IPS DF 6.9 (cell line): Measurements from ENCODE around the gene PKD2.
"Not testable (repeated sequence)": the region's sequence is repeated elsewhere in the genome, so short reads cannot be mapped to it uniquely, and the experiment has no call there.

Experiments
- DNase-seq: peaks from one replicate; pipeline ENCODE4 v3.0.0-alpha.2; 2013; ENCODE audit warnings: low read depth, low spot score
- H3K27ac ChIP-seq: one replicate; pipeline ENCODE4 v1.5.1; 2013; ENCODE audit warnings: low read length, control low read depth
- H3K27me3 ChIP-seq: 2 replicates; pipeline ENCODE4 v1.6.1; 2013; ENCODE audit warnings: mild to moderate bottlenecking, low read length; ENCODE audit not compliant: control insufficient read depth, insufficient read depth
- H3K36me3 ChIP-seq: 2 replicates; pipeline ENCODE4 v1.6.1; 2013; ENCODE audit warnings: low read length; ENCODE audit not compliant: control insufficient read depth, insufficient read depth
- H3K4me1 ChIP-seq: 2 replicates; pipeline ENCODE4 v1.6.1; 2013; ENCODE audit warnings: low read length; ENCODE audit not compliant: control insufficient read depth, insufficient read depth
- H3K4me3 ChIP-seq: 2 replicates; pipeline ENCODE4 v1.5.1; 2013; ENCODE audit warnings: mild to moderate bottlenecking, low read length
- H3K9me3 ChIP-seq: 2 replicates; pipeline ENCODE4 v1.6.1; 2013; ENCODE audit warnings: low read length, inconsistent platforms; ENCODE audit not compliant: control insufficient read depth, insufficient read depth
- WGBS: extraction: QIAGEN DNeasy Blood & Tissue Kit; methylation state at CpG from one replicate; pipeline ENCODE4 v1.1.7; 2013; ENCODE audit warnings: mixed read lengths, missing lambda C conversion rate; ENCODE audit not compliant: insufficient read length, insufficient coverage; 5-methylcytosine and 5-hydroxymethylcytosine counted together

The PKD2 gene

DNA sequence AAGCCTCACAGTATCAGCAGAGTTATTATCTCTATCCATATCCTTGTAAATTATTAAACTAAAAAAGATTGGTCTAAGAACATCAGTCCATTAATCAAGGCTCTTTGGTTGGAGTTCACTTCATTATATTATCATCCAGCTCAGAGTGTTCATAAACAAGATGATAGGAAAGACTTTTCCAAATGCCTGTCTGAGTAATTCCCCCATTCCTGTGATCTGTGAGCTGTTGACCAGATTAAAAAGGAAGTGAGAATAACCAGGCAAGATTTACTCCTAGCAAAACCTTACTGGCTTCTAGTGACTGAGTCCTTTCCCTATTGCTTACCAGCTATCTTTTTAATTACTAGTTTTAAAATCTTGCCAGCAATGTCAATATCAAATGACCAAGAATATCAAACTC, 14.9 kb downstream of the PKD2 start:
- H3K36me3 ChIP-seq: no peaks in the 10 kb centered on the region; the same call in 1 of the 2 replicates
- no peak overlapping the region for H3K4me3 ChIP-seq
- no peaks in the 10 kb centered on the region for H3K4me1 ChIP-seq
- H3K27ac ChIP-seq: no peak overlapping the region
- no peaks in the 10 kb centered on the region; the same call in 1 of the 2 replicates for H3K9me3 ChIP-seq
- H3K27me3 ChIP-seq: no peaks in the 10 kb centered on the region
- no peak for DNase-seq

DNA sequence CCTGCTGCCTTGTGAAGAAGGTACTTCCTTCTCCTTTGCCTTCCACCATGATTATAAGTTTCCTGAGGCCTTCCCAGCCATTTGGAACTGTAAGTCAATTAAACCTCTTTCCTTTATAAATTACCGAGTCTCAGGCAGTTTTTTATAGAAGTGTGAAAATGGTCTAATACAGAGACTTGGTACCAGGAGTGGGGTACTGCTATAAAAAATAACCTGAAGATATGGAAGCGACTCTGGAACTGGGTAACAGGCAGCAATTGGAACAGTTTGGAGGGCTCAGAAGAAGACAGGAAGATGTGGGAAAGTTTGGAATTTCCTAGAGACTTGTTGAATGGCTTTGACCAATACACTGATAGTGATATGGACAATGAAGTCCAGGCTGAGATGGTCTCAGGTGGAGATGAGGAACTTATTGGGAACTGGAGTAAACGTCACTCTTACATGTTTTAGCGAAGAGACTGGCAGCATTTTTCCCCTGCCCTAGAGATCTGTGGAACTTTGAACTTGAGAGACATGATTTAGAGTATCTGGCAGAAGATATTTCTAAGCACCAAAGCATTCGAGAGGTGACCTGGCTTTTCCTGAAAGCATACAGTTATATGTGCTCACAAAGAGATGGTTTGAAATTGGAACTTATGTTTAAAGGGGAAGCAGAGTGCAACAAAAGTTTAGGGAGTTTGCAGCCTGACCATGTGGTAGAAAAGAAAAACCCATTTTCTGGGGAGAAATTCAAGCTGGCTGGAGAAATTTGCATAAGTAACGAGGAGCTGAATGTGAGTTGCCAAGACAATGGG, 18.6 kb downstream of the PKD2 start:
- H3K36me3 ChIP-seq, H3K27me3 ChIP-seq, H3K4me3 ChIP-seq, H3K4me1 ChIP-seq, DNase-seq, H3K27ac ChIP-seq, H3K9me3 ChIP-seq: not testable (repeated sequence)
- no CpG with 5 or more reads among the region's 6 CpGs for WGBS

DNA sequence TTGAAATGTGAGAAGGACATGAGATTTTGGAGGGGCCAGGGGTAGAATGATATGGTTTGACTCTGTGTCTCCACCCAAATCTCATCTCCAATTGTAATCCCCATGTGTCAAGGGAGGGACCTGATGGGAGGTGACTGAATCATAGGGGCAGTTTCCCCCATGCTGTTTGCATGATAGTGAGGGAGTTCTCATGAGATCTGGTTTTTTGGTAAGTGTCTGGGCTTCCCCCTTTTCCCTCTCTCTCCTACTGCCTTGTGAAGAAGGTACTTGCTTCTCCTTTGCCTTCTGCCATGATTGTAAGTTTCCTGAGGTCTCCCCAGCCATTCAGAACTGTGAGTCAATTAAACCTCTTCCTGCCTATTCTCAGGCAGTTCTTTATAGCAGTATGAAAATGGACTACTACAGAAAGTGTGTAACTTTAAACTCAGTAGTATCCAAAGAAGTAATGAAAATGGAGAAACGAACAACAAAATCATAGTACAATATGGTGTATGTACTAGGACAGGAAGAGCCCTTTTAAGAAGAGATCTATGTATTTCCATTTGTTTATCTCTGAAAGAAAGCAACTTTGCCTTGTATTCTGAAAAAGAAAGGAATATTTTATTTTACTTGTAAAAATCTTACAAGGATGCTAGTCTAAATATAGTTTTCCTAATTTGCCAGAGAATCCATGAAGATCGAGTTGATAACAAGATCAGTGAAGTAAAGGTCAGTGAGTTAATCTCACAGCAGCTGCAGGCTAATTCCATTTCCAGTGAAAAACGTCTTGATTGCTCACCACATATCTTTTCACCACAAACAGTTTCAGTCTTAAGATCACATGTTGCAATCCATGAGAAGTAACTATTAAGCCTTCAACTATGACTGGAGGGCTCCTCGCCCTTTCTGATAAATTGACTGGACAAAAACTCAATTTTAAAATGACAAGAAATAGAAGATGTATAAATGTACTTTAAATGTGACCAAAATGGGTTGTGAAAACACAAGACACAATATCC, 20.5 kb downstream of the PKD2 start:
- H3K4me1 ChIP-seq: no peaks in the 10 kb centered on the region
- no peak overlapping the region for H3K27ac ChIP-seq
- peaks cover under 1% of the 10 kb centered on the region; the same call in 1 of the 2 replicates for H3K36me3 ChIP-seq
- H3K4me3 ChIP-seq: no peak overlapping the region
- H3K27me3 ChIP-seq: no peaks in the 10 kb centered on the region
- no peak for DNase-seq
- no peaks in the 10 kb centered on the region; the same call in 1 of the 2 replicates for H3K9me3 ChIP-seq
- WGBS: no CpG with 5 or more reads among the region's 4 CpGs

DNA sequence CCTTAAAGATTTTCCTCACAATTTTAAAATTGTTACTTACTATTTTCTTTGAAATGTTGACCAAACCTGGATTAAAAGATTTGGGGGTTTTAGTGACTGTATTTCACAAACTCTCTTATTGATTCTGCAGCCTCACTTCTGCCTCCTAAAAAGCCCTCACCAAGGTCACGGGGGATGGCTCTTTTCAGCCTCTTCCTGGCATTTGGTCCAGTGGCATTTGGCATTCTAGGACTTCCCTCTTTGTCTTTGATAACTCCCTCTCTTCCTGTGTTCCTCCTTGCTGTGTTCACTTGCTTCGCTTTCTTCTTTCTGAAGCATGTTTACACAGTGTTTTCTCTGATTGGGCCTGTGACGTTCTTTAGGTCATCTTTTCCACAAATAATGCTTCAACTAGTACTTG, 21.5 kb downstream of the PKD2 start:
- Histone ChIP-seq H3K27me3 (no peaks in the 10 kb centered on the region), H3K9me3 (no peaks in the 10 kb centered on the region; the same call in 1 of the 2 replicates), H3K4me3 (no peak overlapping the region), H3K27ac (no peak overlapping the region), H3K36me3 (peaks cover 3% of the 10 kb centered on the region; the same call in 1 of the 2 replicates), H3K4me1 (no peaks in the 10 kb centered on the region)
- DNase-seq: no peak
- WGBS: no CpG with 5 or more reads among the region's 3 CpGs

DNA sequence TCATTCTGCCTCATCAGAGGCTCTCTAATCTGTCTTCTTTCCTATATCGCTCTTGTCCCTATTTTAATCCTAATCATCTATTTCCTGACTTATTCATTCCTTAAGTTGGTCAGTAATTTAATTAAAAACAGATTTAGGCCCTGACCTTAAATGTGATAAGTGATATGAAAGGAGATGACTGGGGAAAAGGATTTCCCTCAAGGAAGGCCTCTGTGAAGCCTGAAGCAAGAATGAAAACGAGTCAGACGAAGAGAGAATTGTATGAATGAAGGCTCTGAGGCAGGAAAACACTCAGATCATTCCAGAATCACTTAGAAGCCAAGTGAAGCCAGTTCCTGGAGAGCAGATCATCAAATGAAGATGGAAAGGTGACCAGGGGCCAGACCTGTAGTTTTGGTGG, 22.1 kb downstream of the PKD2 start:
- DNase-seq: no peak
- WGBS: no CpG with 5 or more reads among the region's 3 CpGs
- H3K27me3 ChIP-seq: no peaks in the 10 kb centered on the region
- peaks cover 3% of the 10 kb centered on the region; the same call in 1 of the 2 replicates for H3K36me3 ChIP-seq
- H3K4me1 ChIP-seq: no peaks in the 10 kb centered on the region
- H3K4me3 ChIP-seq: no peak overlapping the region
- no peaks in the 10 kb centered on the region; the same call in 1 of the 2 replicates for H3K9me3 ChIP-seq
- H3K27ac ChIP-seq: no peak overlapping the region

DNA sequence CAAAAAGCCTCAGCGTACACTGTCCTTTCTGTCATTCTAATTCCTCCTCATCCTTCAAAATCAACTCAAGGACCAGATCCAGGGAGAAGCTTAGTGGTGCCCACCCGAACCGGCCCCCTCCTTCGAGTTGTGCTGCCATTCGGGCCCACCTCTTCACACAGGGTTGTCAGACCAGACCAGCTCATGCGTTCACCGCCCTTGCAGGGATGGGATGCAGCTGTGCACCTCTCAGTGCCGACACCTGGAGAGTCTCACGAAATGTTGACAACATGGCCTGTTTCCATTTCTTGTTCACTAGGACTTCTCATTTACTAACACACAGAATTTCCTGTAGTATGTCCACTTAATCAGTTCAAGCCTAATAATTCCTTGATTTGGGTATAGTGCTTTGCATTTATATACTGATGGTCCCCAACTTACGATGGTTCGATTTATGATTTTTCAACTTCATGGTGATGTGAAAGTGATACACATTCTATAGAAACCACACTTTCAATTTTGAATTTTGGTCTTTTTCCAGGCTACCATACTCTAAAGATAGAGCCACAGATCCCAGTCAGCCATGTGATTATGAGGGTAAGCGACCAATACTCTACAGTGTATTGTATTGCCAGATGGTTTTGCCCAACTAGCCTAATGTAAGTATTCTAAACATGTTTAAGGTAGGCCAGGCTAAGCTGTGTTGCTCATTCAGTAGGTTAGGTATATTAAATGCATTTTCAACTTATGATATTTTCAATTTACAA, 23.3 kb downstream of the PKD2 start:
- no peaks in the 10 kb centered on the region for H3K27me3 ChIP-seq
- no peak overlapping the region for H3K4me3 ChIP-seq
- no peaks in the 10 kb centered on the region; the same call in 1 of the 2 replicates for H3K9me3 ChIP-seq
- H3K27ac ChIP-seq: no peak overlapping the region
- DNase-seq: no peak
- no peaks in the 10 kb centered on the region for H3K4me1 ChIP-seq
- peaks cover 7% of the 10 kb centered on the region for H3K36me3 ChIP-seq
- WGBS: no CpG with 5 or more reads among the region's 12 CpGs

DNA sequence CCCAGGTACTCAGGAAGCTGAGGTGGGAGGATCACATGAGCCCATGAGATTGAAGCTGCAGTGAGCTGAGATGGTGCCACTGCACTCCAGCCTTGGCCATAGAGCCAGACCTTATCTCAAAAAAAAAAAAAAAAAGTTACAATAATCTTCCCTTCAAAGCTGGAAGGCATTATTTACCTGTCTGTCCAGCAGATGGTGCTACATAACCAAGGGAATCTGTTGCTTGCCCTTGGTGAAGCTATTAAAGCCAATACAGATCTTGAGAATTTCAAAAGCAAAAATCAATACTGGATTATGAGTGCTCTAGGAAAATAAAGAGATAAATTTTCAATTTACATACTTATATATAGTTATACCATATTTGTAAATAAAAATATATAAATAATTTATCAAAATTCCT, 25.9 kb downstream of the PKD2 start:
- Histone ChIP-seq H3K36me3 (peaks cover 26% of the 10 kb centered on the region), H3K27me3 (no peaks in the 10 kb centered on the region), H3K4me3 (no peak overlapping the region), H3K4me1 (no peaks in the 10 kb centered on the region), H3K27ac (no peak overlapping the region), H3K9me3 (no peaks in the 10 kb centered on the region)
- peak; percentile 11 for DNase-seq

DNA sequence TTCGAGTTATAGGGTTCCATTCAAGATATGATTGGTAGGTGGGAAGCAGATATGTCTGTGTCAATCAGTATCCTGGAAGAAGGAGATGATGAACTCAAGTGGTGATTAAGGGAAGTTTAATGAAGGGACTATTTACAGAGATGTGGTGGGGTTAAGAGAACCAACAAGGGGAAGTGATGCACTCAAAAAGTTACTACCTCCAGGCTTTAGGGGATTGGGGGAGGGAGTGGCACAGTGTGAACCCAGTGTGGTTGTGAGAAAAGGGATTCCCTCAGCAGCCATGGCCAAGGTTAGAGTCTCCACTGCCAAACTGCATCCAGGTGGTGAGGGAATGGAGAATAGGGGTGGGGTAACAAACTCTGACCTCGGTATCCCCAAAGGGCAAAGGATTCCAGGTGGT, 27.9 kb downstream of the PKD2 start:
- no CpG with 5 or more reads among the region's 2 CpGs for WGBS
- Histone ChIP-seq H3K9me3 (no peaks in the 10 kb centered on the region), H3K27ac (no peak overlapping the region)

DNA sequence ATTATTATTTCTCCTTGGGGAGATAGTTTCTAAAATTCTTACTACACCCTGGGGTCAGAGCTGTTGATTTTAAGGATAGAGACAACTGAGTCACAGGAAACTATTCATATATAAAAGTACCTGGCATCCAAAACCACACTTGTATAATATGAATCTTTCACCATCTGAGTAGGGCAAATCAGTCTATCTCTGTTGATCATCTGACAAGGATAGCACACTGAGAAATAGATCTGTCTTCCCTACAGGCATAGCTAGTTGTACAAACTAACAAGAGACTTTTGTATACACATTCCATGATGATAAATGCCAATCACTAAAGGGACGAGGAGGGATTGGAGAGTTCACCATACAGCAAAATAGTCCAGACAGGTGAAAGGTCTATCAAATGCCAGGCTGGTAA, 30.0 kb downstream of the PKD2 start:
- H3K4me1 ChIP-seq: no peaks in the 10 kb centered on the region
- H3K4me3 ChIP-seq: no peak overlapping the region
- H3K9me3 ChIP-seq: no peaks in the 10 kb centered on the region
- WGBS: no CpG with 5 or more reads among the region's 1 CpG
- DNase-seq: no peak
- H3K36me3 ChIP-seq: peaks cover 41% of the 10 kb centered on the region
- H3K27ac ChIP-seq: no peak overlapping the region
- H3K27me3 ChIP-seq: no peaks in the 10 kb centered on the region

More for the DNA sequence above, 27.9 kb downstream of the PKD2 start:
- Histone ChIP-seq H3K4me3 (no peak overlapping the region), H3K27me3 (no peaks in the 10 kb centered on the region), H3K36me3 (peaks cover 30% of the 10 kb centered on the region), H3K4me1 (no peaks in the 10 kb centered on the region)
- DNase-seq: no peak

DNA sequence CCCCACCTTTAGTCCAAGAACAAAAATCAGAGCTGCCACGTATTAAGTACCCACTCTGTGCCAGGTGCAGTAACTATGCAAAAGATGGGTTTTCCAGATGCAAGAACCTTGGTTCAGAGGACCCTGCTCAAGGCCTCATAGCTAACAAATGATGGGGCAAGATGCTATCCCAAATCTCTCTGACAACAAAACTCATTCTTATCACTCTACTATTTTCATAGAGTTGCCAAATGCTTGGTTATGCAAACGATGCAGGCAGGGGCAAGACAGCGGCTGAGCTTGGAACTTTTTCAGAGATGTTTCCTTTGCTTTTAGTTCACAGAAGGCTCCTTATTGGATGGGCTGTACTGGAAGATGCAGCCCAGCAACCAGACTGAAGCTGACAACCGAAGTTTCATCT, 30.5 kb downstream of the PKD2 start:
- no peaks in the 10 kb centered on the region for H3K4me1 ChIP-seq
- H3K27ac ChIP-seq: no peak overlapping the region
- H3K27me3 ChIP-seq: no peaks in the 10 kb centered on the region
- no CpG with 5 or more reads among the region's 4 CpGs for WGBS
- H3K4me3 ChIP-seq: no peak overlapping the region
- peaks cover 40% of the 10 kb centered on the region for H3K36me3 ChIP-seq
- no peak for DNase-seq
- no peaks in the 10 kb centered on the region for H3K9me3 ChIP-seq
